Cerebellar cortex (tissue), 1 donor: Measurements from ENCODE around the gene NPIPB2.

Source experiments
- DNase-seq: peaks from one replicate; pipeline ENCODE4 v3.0.0-alpha.2; 2015; ENCODE audit warnings: low spot score

NPIPB2 gene

DNA sequence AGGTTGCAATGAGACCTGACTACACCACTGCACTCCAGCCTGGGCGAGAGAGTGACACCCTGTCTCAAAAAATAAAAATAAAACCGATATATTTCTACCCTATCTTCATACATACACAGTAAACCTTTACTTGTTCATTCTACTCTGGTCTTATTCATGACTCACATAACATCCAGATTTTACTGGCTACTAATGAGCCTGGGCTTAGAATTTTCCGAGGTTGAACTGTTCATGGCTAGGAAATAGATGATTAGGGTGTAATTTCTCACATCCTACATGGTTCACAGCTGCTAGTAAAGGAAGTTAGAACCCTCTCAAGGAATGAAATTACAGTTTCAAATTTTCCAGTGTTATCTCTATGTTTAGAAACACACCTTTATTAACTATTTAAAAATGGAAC, 40.8 kb downstream of the NPIPB2 start:
- DNase-seq, result no peak

DNA sequence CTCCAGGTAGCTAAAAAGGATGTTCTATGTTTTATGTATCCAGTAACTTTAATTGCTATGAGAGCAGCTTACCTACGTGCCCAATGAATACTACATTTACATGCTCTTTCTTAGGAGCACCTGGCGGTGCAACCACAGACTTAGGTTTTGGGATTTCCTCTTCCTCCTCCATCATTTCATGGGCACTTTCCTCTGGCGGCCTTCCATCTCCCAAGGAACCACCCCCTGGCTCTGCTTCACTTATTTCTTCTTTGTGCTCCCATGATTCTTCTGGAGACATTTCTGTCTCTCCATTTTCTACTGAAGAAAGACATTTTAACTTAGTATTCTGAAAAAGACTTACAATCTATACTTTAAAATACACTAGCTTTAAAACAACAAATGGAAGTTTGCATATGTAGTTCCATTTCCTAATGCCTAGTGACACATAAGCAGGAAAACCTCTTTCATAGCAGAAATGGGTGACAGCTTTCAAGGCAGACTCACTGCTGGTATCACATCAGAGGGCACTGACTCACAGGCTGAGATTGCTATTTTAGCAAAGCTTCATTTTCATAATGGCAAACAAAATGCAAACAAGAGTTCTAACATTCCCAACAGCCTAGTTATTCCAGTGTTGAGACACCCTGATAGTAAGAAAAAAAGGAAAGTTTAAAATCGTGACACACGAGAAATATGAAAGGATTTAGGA, 45.2 kb downstream of the NPIPB2 start:
- no peak for DNase-seq

DNA sequence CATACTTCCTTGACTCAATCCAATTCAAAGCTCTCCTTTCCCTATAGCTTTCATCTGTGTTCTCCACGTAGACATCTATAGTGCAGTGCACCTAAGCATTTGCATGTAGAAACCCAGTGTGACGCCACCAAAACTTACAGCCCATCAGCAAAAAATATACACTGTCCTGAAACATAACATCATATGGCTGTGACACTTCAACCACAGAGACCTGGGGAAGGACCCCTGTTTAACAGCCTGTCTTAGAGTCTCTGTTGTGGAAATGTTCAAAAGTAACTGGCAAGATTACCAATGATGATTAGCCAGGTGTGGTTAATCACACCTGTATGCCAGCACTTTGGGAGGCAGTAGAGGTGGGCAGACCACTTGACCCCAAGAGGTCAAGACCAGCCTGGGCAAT, 48.3 kb downstream of the NPIPB2 start:
- DNase-seq, result no peak

DNA sequence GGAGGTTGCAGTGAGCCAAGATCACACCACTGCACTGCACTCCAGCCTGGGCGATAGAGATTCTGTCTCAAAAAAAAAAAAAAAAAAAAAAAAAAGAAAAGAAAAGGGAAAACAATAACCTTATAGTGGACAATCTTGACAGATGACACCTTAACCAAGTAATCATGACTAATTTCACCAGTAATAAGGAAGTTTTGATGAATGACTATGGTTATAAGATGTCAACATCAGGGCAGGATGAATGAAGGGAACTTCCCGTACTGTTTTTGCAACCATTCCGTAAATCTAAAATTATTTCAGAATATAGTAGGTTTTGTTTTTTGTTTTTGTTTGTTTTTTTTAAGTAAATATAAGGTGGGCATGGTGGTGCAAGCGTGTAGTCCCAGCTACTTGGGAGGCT, 49.1 kb downstream of the NPIPB2 start:
- no peak for DNase-seq

DNA sequence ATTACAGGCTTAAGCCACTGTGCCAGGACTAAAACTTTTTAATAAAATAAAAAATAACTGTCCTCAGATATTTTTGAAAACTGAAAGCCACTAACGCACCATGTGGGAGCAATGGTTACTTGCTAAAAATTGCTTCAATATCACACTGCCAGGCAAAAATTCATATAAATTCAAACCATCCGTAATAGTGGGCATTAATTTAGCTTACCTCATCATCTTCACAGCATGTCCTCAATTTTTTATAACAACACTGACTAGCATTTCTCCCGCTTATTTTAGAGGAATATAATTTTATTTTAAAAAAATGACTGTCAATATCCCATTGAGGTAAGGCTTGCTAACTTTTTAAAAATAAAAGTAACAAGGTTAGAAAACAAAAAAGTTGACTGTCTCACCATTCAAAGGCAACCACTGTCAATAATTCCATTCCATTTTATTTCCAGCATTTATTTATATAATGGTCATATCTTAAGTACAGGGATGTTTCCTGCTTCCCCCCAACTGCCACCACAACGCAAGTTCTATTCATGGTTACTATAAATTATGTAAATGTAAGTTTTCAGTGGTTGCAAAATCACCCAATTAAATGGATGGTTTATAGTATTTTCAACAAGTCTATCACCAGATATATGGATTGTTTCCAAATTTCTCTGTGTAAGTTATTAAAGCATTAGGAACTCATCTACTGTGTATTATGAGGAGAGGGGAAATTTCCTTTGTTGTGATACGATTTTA, 51.4 kb downstream of the NPIPB2 start:
- DNase-seq, result no peak

DNA sequence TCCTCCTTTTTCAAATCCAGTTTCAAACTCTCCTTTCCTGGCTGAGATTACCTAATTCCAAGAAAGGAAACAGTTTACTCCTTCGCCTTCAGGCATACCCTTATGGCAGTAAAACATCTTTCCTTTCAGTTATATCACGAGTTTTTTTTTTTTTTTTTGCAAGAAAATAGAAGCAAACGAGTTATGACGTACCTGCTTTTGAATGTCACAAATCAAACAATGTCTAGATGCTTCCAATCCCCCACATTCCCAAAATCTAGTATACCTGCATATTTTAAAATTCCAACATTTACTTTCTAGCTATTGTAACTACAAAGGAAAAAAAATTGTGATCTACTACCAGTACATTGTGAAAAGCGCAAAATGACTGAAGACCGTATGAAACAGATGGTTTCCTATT, 55.0 kb downstream of the NPIPB2 start:
- no peak for DNase-seq

DNA sequence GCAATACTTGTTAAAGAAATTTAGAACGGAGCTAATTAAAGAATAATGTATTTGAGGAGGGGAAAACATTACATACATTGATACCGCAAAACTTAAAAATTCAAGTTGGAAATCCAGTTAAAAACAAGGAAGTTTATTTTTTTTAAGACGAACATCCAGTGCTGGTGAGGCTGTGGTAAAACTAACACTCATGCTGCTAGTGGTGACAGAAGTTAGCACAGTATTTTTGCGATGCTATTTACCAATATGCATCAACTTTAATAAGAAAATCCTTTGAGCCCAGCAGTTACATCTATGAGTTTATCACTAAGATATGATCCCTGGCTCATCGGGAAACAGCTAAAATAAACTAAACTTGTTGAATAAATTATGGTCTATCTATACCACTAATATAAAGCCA, 57.8 kb downstream of the NPIPB2 start:
- no peak for DNase-seq

DNA sequence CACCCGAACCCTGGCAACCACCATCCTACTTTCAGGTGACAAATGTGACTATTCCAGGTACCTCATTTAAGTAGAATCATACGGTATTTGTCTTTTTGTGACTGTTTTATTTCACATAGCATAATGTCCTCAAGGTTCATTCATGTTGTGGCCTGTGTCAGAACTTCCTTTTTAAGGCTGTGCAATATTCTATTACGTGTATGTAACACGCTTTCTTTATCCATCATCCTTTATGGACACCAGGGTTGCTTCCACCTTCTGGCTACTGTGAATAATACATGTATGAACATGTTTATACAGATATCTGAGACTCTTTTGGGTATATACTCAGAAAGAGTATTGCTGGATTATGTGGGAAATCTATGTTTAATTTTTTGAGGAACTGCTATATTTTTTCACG, 61.8 kb downstream of the NPIPB2 start:
- no peak for DNase-seq

DNA sequence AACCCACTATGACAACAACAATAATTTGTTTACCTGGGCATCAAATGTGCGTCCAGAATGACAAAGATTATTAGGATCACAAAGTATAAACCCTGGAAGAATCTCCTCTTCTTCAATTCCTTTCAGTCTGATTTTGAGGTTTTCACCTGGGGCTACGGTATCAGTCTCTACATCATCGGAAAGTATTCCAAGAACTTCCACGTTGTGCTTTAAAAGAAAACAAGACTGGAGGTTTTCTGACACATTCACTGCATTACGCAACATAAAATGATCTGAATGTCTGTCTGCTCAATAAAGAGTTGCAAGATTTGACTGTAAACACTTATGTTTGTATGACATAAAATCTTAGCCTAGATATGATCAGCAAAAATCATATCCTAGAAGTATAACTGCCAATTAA, 64.5 kb downstream of the NPIPB2 start:
- DNase-seq, result no peak
